ENCODE results near the gene WBP2.
A peak's percentile ranks its signal among the peaks of the same experiment; 100 is the strongest.

Gene WBP2

GRCh38 chr17:75898791-75899190, 43.7 kb upstream of the WBP2 start:
- H3K4me3 ChIP-seq (replicated peaks; ENCODE audit: low read depth, low read length), result no peak overlapping the region
- no peak for TF ChIP-seq CTCF (IDR thresholded peaks at IDR 0.05; ENCODE audit: low read length, missing control alignments)

GRCh38 chr17:75898065-75898464, 42.9 kb upstream of the WBP2 start:
- no peak for TF ChIP-seq CTCF (IDR thresholded peaks at IDR 0.05; ENCODE audit: low read length, missing control alignments)
- no peak overlapping the region for H3K4me3 ChIP-seq (replicated peaks; ENCODE audit: low read depth, low read length)

More at GRCh38 chr17:75898791-75899190, 43.7 kb upstream of the WBP2 start:
- DNase-seq (ENCODE audit: low read depth), result no peak

GRCh38 chr17:75897160-75898019, 42.3 kb upstream of the WBP2 start:
- peak overlapping the region; percentile 70 for H3K4me3 ChIP-seq (replicated peaks; ENCODE audit: low read depth, low read length)
- no peak for DNase-seq (ENCODE audit: low read depth)
- TF ChIP-seq CTCF (IDR thresholded peaks at IDR 0.05; ENCODE audit: low read length, missing control alignments), result no peak

More at GRCh38 chr17:75898065-75898464, 42.9 kb upstream of the WBP2 start:
- no peak for DNase-seq (ENCODE audit: low read depth)

GRCh38 chr17:75896415-75897159, 41.5 kb upstream of the WBP2 start, which contains the start of gene TRIM65:
TRIM65 (minus strand) TSS chr17:75896951; CDS start chr17:75896937, 14 bp downstream.
- peak within 1 kb of the TSS; percentile 70 for H3K4me3 ChIP-seq (replicated peaks; ENCODE audit: low read depth, low read length)
- TF ChIP-seq CTCF (IDR thresholded peaks at IDR 0.05; ENCODE audit: low read length, missing control alignments), result no peak
- peak; percentile 71 for DNase-seq (ENCODE audit: low read depth)

GRCh38 chr17:75895370-75896155, 40.4 kb upstream of the WBP2 start:
- TF ChIP-seq CTCF (IDR thresholded peaks at IDR 0.05; ENCODE audit: low read length, missing control alignments), result peak; percentile 35
- peak; percentile 28 for DNase-seq (ENCODE audit: low read depth)
- peak overlapping the region; percentile 70 for H3K4me3 ChIP-seq (replicated peaks; ENCODE audit: low read depth, low read length)

- no peak for TF ChIP-seq CTCF (IDR thresholded peaks at IDR 0.05; ENCODE audit: low read length, missing control alignments)
- DNase-seq (ENCODE audit: low read depth), result no peak
- no peak overlapping the region for H3K4me3 ChIP-seq (replicated peaks; ENCODE audit: low read depth, low read length)
Observed at GRCh38 chr17:75894049-75894733, 39.1 kb upstream of the WBP2 start.
